ENCODE measurements around the gene OR6C65. TPM values are rescaled to one million over a fixed set of nuclear protein-coding genes. Genes with fewer than 3 reads are reported as not detected.
"Not testable (repeated sequence)": the region's sequence is repeated elsewhere in the genome, so short reads cannot be mapped to it uniquely, and the experiment has no call there.

Gene OR6C65
- total RNA-seq, 1 experiment from 2014 or later: not detected

DNA sequence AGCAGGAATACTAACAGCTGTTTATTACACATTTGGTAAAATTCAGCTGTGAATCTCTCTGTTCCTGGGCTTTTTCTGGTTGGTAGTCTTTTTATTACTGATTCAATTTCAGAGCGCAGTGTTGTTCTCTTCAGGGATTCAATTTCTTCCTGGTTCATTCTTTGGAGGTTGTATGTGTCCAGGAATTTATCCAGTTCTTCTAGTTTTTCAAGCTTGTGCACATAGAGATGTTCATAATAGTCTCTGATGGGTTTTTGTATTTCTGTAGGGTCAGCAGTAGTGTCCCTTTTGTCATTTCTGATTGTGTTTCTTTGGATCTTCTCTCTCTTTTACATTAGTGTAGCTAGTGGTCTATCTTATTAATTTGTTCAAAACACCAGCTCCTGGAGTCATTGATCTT is 16.6 kb downstream of the OR6C65 start:
- ChIA-PET CTCF (no interaction called here), POLR2A (no interaction called here)
- no peaks in the 10 kb centered on the region for H3K36me3 Mint-ChIP-seq (ENCODE audit: insufficient read depth, unreplicated experiment)
- H3K4me3 Mint-ChIP-seq (ENCODE audit: unreplicated experiment): no peak overlapping the region
- no peaks in the 10 kb centered on the region for H3K4me1 Mint-ChIP-seq (ENCODE audit: insufficient read depth, unreplicated experiment)
- intact Hi-C loops (cut with micrococcal nuclease): no loop called here
- BruUV-seq (replicated peaks): no TSS peak
- TF ChIP-seq, protein P1, sequence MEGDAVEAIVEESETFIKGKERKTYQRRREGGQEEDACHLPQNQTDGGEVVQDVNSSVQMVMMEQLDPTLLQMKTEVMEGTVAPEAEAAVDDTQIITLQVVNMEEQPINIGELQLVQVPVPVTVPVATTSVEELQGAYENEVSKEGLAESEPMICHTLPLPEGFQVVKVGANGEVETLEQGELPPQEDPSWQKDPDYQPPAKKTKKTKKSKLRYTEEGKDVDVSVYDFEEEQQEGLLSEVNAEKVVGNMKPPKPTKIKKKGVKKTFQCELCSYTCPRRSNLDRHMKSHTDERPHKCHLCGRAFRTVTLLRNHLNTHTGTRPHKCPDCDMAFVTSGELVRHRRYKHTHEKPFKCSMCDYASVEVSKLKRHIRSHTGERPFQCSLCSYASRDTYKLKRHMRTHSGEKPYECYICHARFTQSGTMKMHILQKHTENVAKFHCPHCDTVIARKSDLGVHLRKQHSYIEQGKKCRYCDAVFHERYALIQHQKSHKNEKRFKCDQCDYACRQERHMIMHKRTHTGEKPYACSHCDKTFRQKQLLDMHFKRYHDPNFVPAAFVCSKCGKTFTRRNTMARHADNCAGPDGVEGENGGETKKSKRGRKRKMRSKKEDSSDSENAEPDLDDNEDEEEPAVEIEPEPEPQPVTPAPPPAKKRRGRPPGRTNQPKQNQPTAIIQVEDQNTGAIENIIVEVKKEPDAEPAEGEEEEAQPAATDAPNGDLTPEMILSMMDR (IDR thresholded peaks at IDR 0.05; ENCODE audit: unreplicated experiment): no peak
- H3K27ac Mint-ChIP-seq (ENCODE audit: low read depth, unreplicated experiment): no peak overlapping the region
- H3K27me3 Mint-ChIP-seq (ENCODE audit: insufficient read depth, unreplicated experiment): peaks cover 45% of the 10 kb centered on the region
- no peak for DNase-seq (ENCODE audit: unreplicated experiment)
- H3K9me3 Mint-ChIP-seq (ENCODE audit: unreplicated experiment): no peaks in the 10 kb centered on the region

DNA sequence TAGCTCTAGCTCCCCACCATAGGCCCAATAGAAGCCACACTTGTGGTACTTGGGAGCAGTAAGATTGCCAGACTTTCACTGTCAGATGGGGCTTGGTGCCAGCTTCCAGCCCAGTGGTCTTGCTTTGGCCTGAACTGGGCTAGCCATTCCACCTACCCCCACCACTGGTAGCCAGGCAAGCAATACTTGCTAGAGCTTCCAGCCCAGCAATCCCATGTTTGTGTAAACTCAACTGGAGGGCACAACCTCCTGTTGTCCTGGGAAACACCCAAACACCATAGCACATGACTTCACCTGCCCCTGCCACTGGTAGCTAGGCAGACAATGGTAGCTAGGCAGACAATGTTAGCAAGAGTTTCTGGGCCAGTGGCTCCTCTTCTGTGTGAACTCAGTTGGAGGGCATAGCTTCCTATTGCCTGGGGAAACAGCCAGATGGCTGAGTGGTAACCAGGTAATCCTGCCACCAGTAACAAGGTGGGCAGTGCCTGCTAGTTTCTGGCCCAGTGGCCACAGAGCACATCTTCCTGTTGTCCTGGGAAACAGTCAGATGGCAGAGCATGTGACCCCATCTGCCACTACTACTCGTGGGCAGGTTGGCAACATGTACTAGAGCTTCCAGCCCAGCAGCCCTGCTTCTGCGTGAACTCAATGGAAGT is 20.1 kb downstream of the OR6C65 start:
- DNase-seq (ENCODE audit: unreplicated experiment): no peak
- TF ChIP-seq, protein P1 (IDR thresholded peaks at IDR 0.05; ENCODE audit: unreplicated experiment): no peak
- H3K27me3 Mint-ChIP-seq (ENCODE audit: insufficient read depth, unreplicated experiment): peaks cover 41% of the 10 kb centered on the region
- H3K4me3 Mint-ChIP-seq (ENCODE audit: unreplicated experiment): no peak overlapping the region
- intact Hi-C loops (cut with micrococcal nuclease): no loop called here
- no TSS peak for BruUV-seq (replicated peaks)
- no peaks in the 10 kb centered on the region for H3K4me1 Mint-ChIP-seq (ENCODE audit: insufficient read depth, unreplicated experiment)
- POLR2A ChIA-PET: no interaction called here
- no peak overlapping the region for H3K27ac Mint-ChIP-seq (ENCODE audit: low read depth, unreplicated experiment)
- H3K9me3 Mint-ChIP-seq (ENCODE audit: unreplicated experiment): no peaks in the 10 kb centered on the region
- no peaks in the 10 kb centered on the region for H3K36me3 Mint-ChIP-seq (ENCODE audit: insufficient read depth, unreplicated experiment)
- CTCF ChIA-PET: no interaction called here

DNA sequence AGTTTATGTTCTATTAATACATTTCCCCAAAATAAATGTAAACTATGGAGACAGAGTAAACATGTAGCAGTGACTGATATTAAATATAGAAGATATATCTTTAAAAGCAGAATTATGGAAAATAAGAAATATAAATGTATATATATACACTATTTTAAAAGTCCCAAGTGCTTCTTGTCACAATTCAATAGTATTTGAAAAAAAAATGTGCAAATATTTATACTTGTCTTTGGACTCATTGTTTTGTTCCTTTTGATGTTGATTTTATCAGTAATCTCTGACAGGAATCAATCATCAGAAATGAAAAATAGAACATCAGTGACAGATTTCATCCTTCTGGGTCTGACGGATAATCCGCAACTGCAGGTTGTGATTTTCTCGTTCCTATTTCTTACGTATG is 25.6 kb downstream of the OR6C65 start, which contains the start of gene OR6C76:
TSS of gene OR6C76 (plus strand) at position 301 of the 400 bp plus-strand sequence. CDS start at position 301, 0 bp downstream.
- CTCF ChIA-PET: no interaction called here
- Mint-ChIP-seq H3K4me3 (ENCODE audit: unreplicated experiment) (no peak within 1 kb of the TSS), H3K9me3 (ENCODE audit: unreplicated experiment) (no peaks in the 10 kb centered on the region), H3K27me3 (ENCODE audit: insufficient read depth, unreplicated experiment) (peaks cover 39% of the 10 kb centered on the region), H3K27ac (ENCODE audit: low read depth, unreplicated experiment) (no peak within 1 kb of the TSS), H3K36me3 (ENCODE audit: insufficient read depth, unreplicated experiment) (no peaks in the 10 kb centered on the region), H3K4me1 (ENCODE audit: insufficient read depth, unreplicated experiment) (no peaks in the 10 kb centered on the region)
- POLR2A ChIA-PET: no interaction called here
- no peak for DNase-seq (ENCODE audit: unreplicated experiment)
- no TSS peak for BruUV-seq (replicated peaks)
- intact Hi-C loops (cut with micrococcal nuclease): no loop called here
- TF ChIP-seq, protein P1 (IDR thresholded peaks at IDR 0.05; ENCODE audit: unreplicated experiment): no peak

DNA sequence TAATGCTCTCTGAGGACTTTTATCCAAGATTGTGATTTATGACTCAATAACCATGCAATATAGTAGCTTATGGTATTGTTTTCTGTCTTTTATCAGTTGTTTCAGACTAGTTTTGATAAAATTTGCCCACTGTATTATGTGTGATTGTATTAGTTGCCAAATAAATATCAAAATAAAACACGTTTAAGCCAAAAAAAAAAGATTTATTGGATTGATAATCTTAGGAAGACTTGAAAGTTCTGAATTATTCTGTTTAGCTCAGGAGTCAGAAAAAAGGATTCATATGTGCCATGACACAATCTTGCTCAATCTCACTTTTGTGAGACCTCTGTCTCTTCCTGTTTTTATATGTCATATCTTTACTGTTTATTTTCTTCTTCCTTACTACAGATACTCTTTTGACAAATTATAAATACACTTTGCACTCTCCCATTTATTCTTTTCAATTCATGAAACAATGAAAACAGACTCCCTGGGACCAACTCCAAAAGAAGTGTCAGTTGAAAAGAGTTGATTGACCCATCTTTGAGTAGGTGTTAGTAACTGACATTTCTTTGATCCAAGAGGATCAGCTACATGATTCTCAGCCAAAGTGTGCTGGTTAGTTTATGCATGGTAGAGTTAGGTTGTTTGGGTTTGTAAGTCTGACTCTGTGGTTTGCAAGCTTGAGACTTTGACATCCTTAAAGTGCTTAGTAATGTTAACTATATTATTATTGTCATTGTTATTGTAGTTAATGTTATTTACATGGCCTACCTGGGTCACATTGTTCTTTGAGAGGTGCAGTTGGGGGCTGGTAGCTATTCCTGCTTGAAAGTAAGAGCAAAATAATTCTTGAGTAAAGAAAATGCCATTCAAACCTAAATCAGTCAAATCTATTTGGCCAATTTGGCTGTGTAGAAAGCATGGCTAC is 28.3 kb downstream of the OR6C65 start:
- Mint-ChIP-seq H3K27ac (ENCODE audit: low read depth, unreplicated experiment) (no peak overlapping the region), H3K36me3 (ENCODE audit: insufficient read depth, unreplicated experiment) (no peaks in the 10 kb centered on the region), H3K4me1 (ENCODE audit: insufficient read depth, unreplicated experiment) (no peaks in the 10 kb centered on the region), H3K9me3 (ENCODE audit: unreplicated experiment) (peaks cover 6% of the 10 kb centered on the region), H3K4me3 (ENCODE audit: unreplicated experiment) (no peak overlapping the region), H3K27me3 (ENCODE audit: insufficient read depth, unreplicated experiment) (peaks cover 51% of the 10 kb centered on the region)
- intact Hi-C loops (cut with micrococcal nuclease): no loop called here
- TF ChIP-seq, protein P1 (IDR thresholded peaks at IDR 0.05; ENCODE audit: unreplicated experiment): no peak
- BruUV-seq (replicated peaks): no TSS peak
- no peak for DNase-seq (ENCODE audit: unreplicated experiment)
- ChIA-PET CTCF (interaction anchor here (0.6 kb wide), 2 partner anchors 58 to 101 kb away, joined by 3 to 4 read pairs; no protein-coding TSS in a partner anchor), POLR2A (interaction anchor here (0.7 kb wide), 1 partner anchor 1204 kb away, joined by 3 read pairs; no protein-coding TSS in a partner anchor)

GRCh38 chr12:55441233-55441632 is 40.9 kb downstream of the OR6C65 start:
- CTCF ChIA-PET; H3K4me3 Mint-ChIP-seq (ENCODE audit: unreplicated experiment); H3K27ac Mint-ChIP-seq (ENCODE audit: low read depth, unreplicated experiment); POLR2A ChIA-PET; BruUV-seq (replicated peaks); H3K4me1 Mint-ChIP-seq (ENCODE audit: insufficient read depth, unreplicated experiment); H3K9me3 Mint-ChIP-seq (ENCODE audit: unreplicated experiment); DNase-seq (ENCODE audit: unreplicated experiment); intact Hi-C loops (cut with micrococcal nuclease); H3K36me3 Mint-ChIP-seq (ENCODE audit: insufficient read depth, unreplicated experiment): not testable (repeated sequence)
- peaks cover 61% of the 10 kb centered on the region for H3K27me3 Mint-ChIP-seq (ENCODE audit: insufficient read depth, unreplicated experiment)

Measured in MCF 10A (cell line).